Fibroblast of upper back skin (primary cell): ENCODE data around the gene C16orf74.

Experiments
- DNase-seq: peaks from one replicate; pipeline ENCODE4 v3.0.0-alpha.2; 2013

Gene C16orf74

GRCh38 chr16:85667841-85668413, 83.0 kb downstream of the C16orf74 start:
- no peak for DNase-seq

- DNase-seq = no peak
Observed at GRCh38 chr16:85667261-85667660, 83.6 kb downstream of the C16orf74 start.

DNA sequence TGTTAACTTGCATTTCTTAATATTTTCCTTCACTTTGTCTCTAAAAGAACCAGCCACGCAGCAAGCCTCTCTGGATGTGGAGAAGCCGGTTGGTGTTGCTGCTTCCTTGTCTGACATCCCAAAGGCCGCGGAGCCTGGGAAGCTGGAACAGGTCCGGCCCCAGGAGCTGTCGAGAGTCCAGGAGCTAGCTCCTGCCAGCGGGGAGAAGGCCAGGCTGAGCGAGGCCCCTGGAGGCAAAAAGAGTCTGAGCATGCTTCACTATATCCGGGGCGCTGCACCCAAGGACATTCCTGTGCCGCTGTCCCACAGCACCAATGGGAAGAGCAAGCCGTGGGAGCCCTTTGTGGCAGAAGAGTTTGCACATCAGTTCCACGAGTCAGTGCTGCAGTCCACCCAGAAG, 85.0 kb downstream of the C16orf74 start:
- no peak for DNase-seq

GRCh38 chr16:85665373-85665740, 85.5 kb downstream of the C16orf74 start:
- DNase-seq = no peak

DNA sequence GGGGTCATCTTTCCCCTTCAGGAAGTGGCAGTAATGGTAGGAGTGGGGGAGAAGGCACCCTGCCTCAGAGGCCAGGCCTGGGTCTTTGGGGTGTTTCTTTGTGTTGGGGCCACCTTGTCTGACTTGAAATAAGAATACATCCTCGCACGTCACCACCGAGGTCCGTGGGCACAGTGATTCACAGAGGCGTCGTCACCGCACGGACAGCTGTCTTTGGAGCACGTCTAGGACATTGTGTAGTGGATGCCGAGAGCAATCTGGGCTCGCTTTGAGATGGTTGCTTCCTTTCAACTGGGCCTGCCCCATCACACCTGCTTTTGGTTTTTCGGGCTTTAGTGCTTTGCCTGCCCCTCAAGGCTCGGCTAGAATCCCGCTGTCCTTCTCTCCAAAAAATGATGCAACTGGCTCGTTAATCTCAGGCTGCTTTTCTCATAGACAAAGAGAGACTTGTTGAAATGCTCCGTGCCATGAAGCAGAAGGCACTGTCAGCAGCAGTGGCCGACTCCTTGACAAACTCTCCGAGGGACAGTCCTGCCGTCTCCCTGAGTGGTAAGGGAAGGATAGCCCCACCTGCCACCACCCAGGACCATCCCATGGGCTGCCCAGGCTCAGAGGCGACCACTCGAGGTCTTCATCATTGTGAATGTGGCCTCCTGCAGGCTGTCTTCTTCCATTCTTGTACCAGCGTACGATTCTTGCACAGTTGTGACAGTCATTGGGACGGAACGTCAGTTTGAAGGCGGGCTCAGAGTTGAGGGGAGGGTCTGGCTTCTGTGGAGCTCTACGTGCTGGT, 86.1 kb downstream of the C16orf74 start:
- no peak for DNase-seq

- DNase-seq = no peak
Observed at GRCh38 chr16:85663891-85664321, 87.0 kb downstream of the C16orf74 start.

- no peak for DNase-seq
Observed at GRCh38 chr16:85662976-85663830, 87.7 kb downstream of the C16orf74 start.

DNA sequence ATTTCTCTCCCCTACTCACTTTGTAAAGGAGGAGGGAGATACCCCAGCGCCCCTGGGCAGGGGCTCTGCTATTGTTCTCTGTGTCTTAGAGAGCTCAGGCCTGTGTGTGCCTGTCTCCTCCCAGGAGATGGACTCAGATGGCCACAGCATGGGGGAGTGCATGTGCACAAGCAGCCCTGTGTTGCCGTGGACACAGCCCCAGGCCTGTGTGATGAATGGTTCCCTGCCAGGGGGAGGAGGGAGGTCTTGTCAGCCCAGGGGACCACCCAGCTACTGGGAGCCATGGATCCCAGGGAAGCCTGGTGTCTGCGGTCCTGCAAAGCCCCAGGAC, 88.4 kb downstream of the C16orf74 start:
- no peak for DNase-seq

DNA sequence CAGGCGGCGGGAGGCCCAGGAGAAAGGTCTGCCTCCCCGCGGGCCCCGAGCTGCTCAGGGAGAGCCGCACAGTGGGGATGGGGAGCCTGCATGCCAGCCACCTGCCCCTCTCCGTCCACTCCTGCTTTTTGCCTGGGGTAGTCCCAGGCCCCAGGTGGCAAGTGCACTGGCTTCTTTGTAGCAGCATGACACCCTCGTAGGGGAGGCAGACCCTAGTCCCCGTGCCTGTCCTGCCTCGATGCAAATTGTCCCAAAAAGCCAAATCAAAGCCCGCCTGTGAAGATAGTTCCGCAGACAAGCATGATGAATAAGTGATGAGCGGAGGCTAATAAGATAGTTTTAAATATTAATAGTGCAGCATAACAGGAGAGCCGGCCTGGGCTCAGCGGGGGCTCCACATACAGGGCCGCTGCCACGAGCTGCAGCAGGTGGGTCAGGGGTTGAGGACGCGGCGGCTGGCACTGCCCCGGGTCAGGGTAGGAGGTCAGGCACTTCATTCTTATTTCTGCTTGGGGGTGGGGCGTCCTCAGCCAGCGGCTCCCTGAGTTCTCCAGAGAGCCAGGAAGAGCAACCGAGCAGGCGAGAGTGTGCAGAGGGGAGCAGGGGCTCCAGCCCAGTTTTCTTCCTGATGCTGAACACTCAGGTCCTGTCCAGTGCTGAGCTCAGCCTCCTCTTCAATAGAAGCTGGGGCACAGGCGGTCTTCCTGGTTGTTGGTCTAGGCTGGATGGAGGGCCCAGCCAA, 89.0 kb downstream of the C16orf74 start:
- no peak for DNase-seq

DNA sequence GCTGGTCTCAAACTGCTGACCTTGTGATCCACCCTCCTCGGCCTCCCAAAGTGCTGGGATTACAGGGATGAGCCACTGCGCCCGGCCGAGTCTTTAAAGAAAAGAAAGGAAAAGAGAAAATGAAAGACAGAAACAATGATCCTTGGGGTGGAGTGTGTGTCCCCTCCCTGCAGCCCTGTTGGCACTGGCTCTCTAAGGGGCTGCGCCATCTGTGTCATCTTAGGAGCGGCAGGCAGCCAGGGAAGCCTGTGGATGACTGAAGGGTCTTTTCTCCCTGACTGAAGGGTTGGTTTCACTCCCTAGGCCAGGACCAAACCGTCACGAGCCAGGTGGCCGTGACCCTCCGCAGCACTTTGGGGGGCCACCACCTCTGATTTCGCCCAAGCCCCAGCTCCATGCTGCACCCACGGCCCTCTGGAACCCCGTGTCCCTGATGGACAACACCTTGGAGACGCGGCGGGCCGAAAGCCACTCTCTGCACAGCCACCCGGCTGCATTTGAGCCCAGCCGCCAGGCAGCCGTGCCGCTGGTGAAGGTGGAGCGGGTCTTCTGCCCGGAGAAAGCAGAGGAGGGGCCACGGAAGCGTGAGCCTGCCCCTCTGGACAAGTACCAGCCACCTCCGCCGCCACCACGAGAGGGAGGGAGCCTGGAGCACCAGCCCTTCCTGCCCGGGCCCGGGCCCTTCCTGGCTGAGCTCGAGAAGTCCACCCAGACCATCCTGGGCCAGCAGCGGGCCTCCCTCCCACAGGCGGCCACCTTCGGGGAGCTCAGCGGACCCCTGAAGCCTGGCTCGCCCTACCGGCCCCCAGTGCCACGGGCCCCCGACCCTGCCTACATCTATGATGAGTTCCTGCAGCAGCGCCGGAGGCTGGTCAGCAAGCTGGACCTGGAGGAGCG, 89.8 kb downstream of the C16orf74 start:
- DNase-seq = no peak

- peak; percentile 38 for DNase-seq
Observed at GRCh38 chr16:85659805-85660511, 90.9 kb downstream of the C16orf74 start.

GRCh38 chr16:85659336-85659735, 91.6 kb downstream of the C16orf74 start:
- no peak for DNase-seq

DNA sequence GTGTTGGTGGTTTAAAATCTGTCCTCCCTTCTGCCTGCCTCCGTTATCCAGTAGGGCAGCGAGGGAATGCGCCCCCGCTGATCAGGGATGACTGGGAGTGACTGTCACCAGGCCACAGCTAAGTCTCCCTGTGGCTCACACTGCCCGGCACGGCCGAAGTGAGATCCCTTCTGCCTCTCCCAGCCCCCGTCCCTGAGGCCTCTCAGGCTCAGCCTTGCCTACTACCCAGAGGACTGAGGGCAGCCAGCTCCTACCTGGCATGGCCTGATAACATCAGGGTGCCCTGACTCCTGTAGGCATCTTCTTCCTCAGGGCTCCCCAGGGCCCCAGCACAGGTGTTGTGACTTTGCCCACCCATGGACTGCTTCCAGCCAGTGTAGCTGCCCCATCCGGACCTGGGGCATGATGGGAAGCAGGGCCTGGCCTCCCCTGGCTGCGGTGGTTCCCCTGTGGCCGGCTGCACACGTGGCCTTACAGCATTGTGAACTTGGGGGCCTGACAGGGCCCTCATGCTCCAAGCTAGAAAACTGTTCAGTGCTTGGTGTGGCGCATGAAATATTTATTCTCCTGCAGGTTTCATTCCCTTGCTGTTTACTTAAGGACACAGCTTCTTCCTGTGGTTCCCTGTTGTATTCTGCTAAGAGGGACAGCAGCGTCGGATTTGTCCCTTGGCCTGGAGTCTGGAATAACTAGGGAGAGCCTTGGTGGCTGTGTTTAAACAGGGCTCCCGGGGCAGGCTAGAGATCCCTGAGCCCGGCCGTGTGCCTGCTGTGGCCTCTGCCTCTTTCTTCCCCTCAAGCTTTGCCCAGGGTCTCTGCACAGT, 92.2 kb downstream of the C16orf74 start:
- no peak for DNase-seq

- no peak for DNase-seq
Observed at GRCh38 chr16:85657996-85658395, 92.9 kb downstream of the C16orf74 start.
